ENCODE results near the gene VRK2.

Gene VRK2

GRCh38 chr2:58055033-58055786, 8.6 kb downstream of the VRK2 start:
- no peaks in the 10 kb centered on the region for H3K4me1 ChIP-seq (ENCODE audit: control insufficient read depth, insufficient read depth, low read length)
- H3K4me2 ChIP-seq (ENCODE audit: low read length): no peak overlapping the region
- no peaks in the 10 kb centered on the region for H3K27me3 ChIP-seq (ENCODE audit: control insufficient read depth, insufficient read depth, low read length)
- H3K36me3 ChIP-seq (ENCODE audit: insufficient read depth, low read length): peaks cover 8% of the 10 kb centered on the region
- H3K4me3 ChIP-seq (ENCODE audit: low read length): no peak overlapping the region
- no peaks in the 10 kb centered on the region for H3K9me3 ChIP-seq (replicated peaks; ENCODE audit: low read length)
- no peak overlapping the region for H3K9ac ChIP-seq (ENCODE audit: low read depth, low read length)

GRCh38 chr2:58056192-58056916, 9.7 kb downstream of the VRK2 start:
- no peaks in the 10 kb centered on the region for H3K9me3 ChIP-seq (replicated peaks; ENCODE audit: low read length)
- no peak overlapping the region for H3K4me2 ChIP-seq (ENCODE audit: low read length)
- no peaks in the 10 kb centered on the region for H3K27me3 ChIP-seq (ENCODE audit: control insufficient read depth, insufficient read depth, low read length)
- H3K36me3 ChIP-seq (ENCODE audit: insufficient read depth, low read length): peaks cover 8% of the 10 kb centered on the region
- H3K4me3 ChIP-seq (ENCODE audit: low read length): no peak overlapping the region
- H3K9ac ChIP-seq (ENCODE audit: low read depth, low read length): no peak overlapping the region
- H3K4me1 ChIP-seq (ENCODE audit: control insufficient read depth, insufficient read depth, low read length): no peaks in the 10 kb centered on the region

DNA sequence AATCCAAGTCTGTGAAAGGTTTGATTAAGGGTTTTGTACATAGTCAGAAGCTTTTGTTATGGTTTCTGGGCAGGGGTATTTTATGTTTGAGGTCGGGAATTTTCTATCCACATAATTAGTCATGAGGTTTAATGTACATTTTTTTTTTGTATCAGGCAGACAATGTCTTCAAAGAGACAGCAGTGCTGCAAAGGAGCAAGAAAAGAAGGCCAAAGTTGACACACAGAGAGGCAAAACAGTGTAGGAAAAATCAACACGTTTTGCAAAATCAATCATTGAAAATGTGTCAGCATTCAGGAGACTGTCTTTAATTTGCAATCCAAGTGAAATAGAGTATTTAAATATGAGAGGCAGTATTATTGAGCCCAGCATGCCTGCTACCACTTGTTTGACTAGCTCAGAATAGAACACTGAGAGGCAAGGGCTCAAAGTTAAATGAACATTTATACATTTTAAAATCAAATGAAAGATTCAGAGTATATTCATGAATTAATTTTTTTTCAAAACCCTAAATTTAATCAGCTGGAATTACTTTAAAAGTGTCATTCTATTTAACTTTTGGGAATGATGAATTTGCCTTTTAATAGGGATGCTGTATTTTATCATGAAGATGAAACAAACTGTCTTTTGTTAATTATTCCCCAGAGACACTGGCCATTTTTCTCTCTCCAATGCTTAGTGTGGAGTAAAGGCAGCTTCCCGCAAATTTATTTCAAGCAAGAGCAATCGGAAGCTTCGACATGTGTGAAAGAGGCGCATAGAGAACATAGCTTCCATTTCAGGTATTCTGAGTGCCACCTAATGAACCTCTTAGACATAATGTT, 11.3 kb downstream of the VRK2 start:
- Histone ChIP-seq H3K4me3 (ENCODE audit: low read length) (no peak overlapping the region), H3K9me3 (replicated peaks; ENCODE audit: low read length) (no peaks in the 10 kb centered on the region), H3K9ac (ENCODE audit: low read depth, low read length) (no peak overlapping the region), H3K4me1 (ENCODE audit: control insufficient read depth, insufficient read depth, low read length) (no peaks in the 10 kb centered on the region), H3K27me3 (ENCODE audit: control insufficient read depth, insufficient read depth, low read length) (no peaks in the 10 kb centered on the region), H3K4me2 (ENCODE audit: low read length) (no peak overlapping the region), H3K36me3 (ENCODE audit: insufficient read depth, low read length) (peaks cover 15% of the 10 kb centered on the region)

GRCh38 chr2:58063641-58064040, 17.0 kb downstream of the VRK2 start:
- Histone ChIP-seq H3K9me3 (replicated peaks; ENCODE audit: low read length) (no peaks in the 10 kb centered on the region), H3K4me3 (ENCODE audit: low read length) (no peak overlapping the region), H3K4me1 (ENCODE audit: control insufficient read depth, insufficient read depth, low read length) (peaks cover 15% of the 10 kb centered on the region), H3K36me3 (ENCODE audit: insufficient read depth, low read length) (peaks cover 9% of the 10 kb centered on the region), H3K4me2 (ENCODE audit: low read length) (no peak overlapping the region), H3K27me3 (ENCODE audit: control insufficient read depth, insufficient read depth, low read length) (no peaks in the 10 kb centered on the region), H3K9ac (ENCODE audit: low read depth, low read length) (no peak overlapping the region)

- H3K4me3 ChIP-seq (ENCODE audit: low read length): no peak overlapping the region
- no peaks in the 10 kb centered on the region for H3K27me3 ChIP-seq (ENCODE audit: control insufficient read depth, insufficient read depth, low read length)
- H3K4me1 ChIP-seq (ENCODE audit: control insufficient read depth, insufficient read depth, low read length): peaks cover 15% of the 10 kb centered on the region
- H3K9me3 ChIP-seq (replicated peaks; ENCODE audit: low read length): no peaks in the 10 kb centered on the region
- no peak overlapping the region for H3K4me2 ChIP-seq (ENCODE audit: low read length)
- no peak overlapping the region for H3K9ac ChIP-seq (ENCODE audit: low read depth, low read length)
- peaks cover 7% of the 10 kb centered on the region for H3K36me3 ChIP-seq (ENCODE audit: insufficient read depth, low read length)
Measured at GRCh38 chr2:58064086-58064485, 17.5 kb downstream of the VRK2 start.

- no peak overlapping the region for H3K9ac ChIP-seq (ENCODE audit: low read depth, low read length)
- H3K36me3 ChIP-seq (ENCODE audit: insufficient read depth, low read length): peaks cover 7% of the 10 kb centered on the region
- peaks cover 15% of the 10 kb centered on the region for H3K4me1 ChIP-seq (ENCODE audit: control insufficient read depth, insufficient read depth, low read length)
- H3K4me3 ChIP-seq (ENCODE audit: low read length): no peak overlapping the region
- no peaks in the 10 kb centered on the region for H3K27me3 ChIP-seq (ENCODE audit: control insufficient read depth, insufficient read depth, low read length)
- H3K4me2 ChIP-seq (ENCODE audit: low read length): no peak overlapping the region
- no peaks in the 10 kb centered on the region for H3K9me3 ChIP-seq (replicated peaks; ENCODE audit: low read length)
Measured at GRCh38 chr2:58065248-58065647, 18.6 kb downstream of the VRK2 start.

GRCh38 chr2:58067001-58067400, 20.4 kb downstream of the VRK2 start:
- H3K36me3 ChIP-seq (ENCODE audit: insufficient read depth, low read length): peaks cover 3% of the 10 kb centered on the region
- no peak overlapping the region for H3K9ac ChIP-seq (ENCODE audit: low read depth, low read length)
- H3K9me3 ChIP-seq (replicated peaks; ENCODE audit: low read length): no peaks in the 10 kb centered on the region

DNA sequence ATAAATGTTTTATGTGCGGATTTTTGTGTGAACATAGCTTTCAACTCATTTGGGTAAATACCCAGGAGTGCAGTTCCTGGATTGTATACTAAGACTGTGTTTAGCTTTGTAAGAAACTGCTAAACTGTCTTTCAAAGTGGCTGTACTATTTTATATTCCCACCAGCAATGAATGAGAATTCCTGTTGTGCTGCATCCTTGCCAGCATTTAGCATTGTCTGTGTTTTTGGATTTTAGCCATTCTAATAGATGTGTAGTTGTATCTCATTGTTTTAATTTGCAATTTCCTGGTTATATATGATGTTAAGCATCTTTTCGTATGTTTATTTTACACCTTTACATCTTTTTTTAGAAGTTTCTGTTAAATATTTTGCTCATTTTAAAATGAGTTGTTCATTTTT, 24.2 kb downstream of the VRK2 start:
- Histone ChIP-seq H3K4me2 (ENCODE audit: low read length) (no peak overlapping the region), H3K27me3 (ENCODE audit: control insufficient read depth, insufficient read depth, low read length) (no peaks in the 10 kb centered on the region), H3K36me3 (ENCODE audit: insufficient read depth, low read length) (peaks cover 8% of the 10 kb centered on the region), H3K4me1 (ENCODE audit: control insufficient read depth, insufficient read depth, low read length) (no peaks in the 10 kb centered on the region), H3K9ac (ENCODE audit: low read depth, low read length) (no peak overlapping the region), H3K4me3 (ENCODE audit: low read length) (no peak overlapping the region), H3K9me3 (replicated peaks; ENCODE audit: low read length) (no peaks in the 10 kb centered on the region)

More at GRCh38 chr2:58067001-58067400, 20.4 kb downstream of the VRK2 start:
- H3K4me1 ChIP-seq (ENCODE audit: control insufficient read depth, insufficient read depth, low read length): peaks cover 15% of the 10 kb centered on the region
- H3K4me2 ChIP-seq (ENCODE audit: low read length): no peak overlapping the region
- no peak overlapping the region for H3K4me3 ChIP-seq (ENCODE audit: low read length)
- no peaks in the 10 kb centered on the region for H3K27me3 ChIP-seq (ENCODE audit: control insufficient read depth, insufficient read depth, low read length)

DNA sequence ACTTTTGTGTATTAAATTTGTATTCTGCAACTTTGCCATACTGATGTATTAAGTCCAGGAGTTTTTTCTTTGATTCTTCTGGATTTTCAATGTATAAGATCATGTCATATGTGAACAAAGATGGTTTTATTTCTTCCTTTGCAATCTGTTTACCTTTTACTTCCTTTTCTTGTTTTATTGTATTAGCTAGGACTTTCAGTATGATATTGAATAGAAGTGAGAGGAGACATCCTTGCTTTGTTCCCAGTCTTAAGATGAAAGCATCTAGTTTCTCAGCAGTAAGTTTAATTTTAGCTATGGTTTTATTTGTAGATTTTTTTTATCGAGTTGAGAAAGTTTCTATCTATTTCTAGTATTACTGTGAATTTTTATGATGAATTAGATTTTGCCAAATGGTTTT, 25.5 kb downstream of the VRK2 start:
- H3K4me1 ChIP-seq (ENCODE audit: control insufficient read depth, insufficient read depth, low read length): no peaks in the 10 kb centered on the region
- no peak overlapping the region for H3K9ac ChIP-seq (ENCODE audit: low read depth, low read length)
- no peaks in the 10 kb centered on the region for H3K27me3 ChIP-seq (ENCODE audit: control insufficient read depth, insufficient read depth, low read length)
- H3K36me3 ChIP-seq (ENCODE audit: insufficient read depth, low read length): peaks cover 8% of the 10 kb centered on the region
- no peaks in the 10 kb centered on the region for H3K9me3 ChIP-seq (replicated peaks; ENCODE audit: low read length)
- H3K4me3 ChIP-seq (ENCODE audit: low read length): no peak overlapping the region
- no peak overlapping the region for H3K4me2 ChIP-seq (ENCODE audit: low read length)

DNA sequence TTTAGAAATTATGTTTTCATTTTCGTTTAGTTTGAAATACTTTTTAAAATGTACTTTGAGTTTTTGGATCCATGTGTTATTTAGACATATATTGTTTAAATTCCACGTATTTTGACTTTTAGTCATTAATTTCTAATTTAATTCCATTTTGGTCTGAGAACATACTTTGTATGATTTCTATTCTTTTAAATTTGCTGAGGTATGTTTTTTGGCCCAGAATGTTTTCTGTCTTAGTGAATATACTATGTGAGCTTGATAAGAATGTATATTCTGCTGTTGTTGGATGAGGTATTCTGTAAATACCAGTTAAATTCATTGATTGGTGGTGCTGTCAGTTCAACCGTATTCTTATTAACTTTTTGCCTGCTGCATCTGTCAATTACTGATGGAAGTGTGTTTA, 26.4 kb downstream of the VRK2 start:
- Histone ChIP-seq H3K27me3 (ENCODE audit: control insufficient read depth, insufficient read depth, low read length) (no peaks in the 10 kb centered on the region), H3K4me1 (ENCODE audit: control insufficient read depth, insufficient read depth, low read length) (no peaks in the 10 kb centered on the region), H3K9ac (ENCODE audit: low read depth, low read length) (no peak overlapping the region), H3K4me3 (ENCODE audit: low read length) (no peak overlapping the region), H3K9me3 (replicated peaks; ENCODE audit: low read length) (no peaks in the 10 kb centered on the region), H3K4me2 (ENCODE audit: low read length) (no peak overlapping the region), H3K36me3 (ENCODE audit: insufficient read depth, low read length) (peaks cover 8% of the 10 kb centered on the region)

- Histone ChIP-seq H3K9me3 (replicated peaks; ENCODE audit: low read length) (no peaks in the 10 kb centered on the region), H3K27me3 (ENCODE audit: control insufficient read depth, insufficient read depth, low read length) (no peaks in the 10 kb centered on the region), H3K36me3 (ENCODE audit: insufficient read depth, low read length) (peaks cover 8% of the 10 kb centered on the region), H3K4me2 (ENCODE audit: low read length) (no peak overlapping the region), H3K4me3 (ENCODE audit: low read length) (no peak overlapping the region), H3K4me1 (ENCODE audit: control insufficient read depth, insufficient read depth, low read length) (no peaks in the 10 kb centered on the region), H3K9ac (ENCODE audit: low read depth, low read length) (no peak overlapping the region)
Measured at GRCh38 chr2:58073751-58074150, 27.1 kb downstream of the VRK2 start.
